PC-9 (cell line): ENCODE data around the gene MXRA7. TPM values are rescaled to one million over a fixed set of nuclear protein-coding genes. Genes with fewer than 3 reads are reported as not detected.

Experiments
- BruUV-seq: library from RNA; stranded (reverse); fragments of 400-500 nt; replicated peaks from 2 replicates; lab custom pipeline; 2021; lab: Mats Ljungman, UMichigan
- CTCF ChIA-PET: fragments of 300-600 bp; sonication (Branson Sonifier 250); formaldehyde crosslinking; loops from one replicate; lab custom pipeline; 2022; ENCODE audit warnings: antibody characterized with exemption; lab: Charles Lee
- POLR2A ChIA-PET: fragments of 300-600 bp; sonication (Branson Sonifier 250); formaldehyde crosslinking; loops from one replicate; lab custom pipeline; 2022; ENCODE audit warnings: antibody characterized with exemption; ENCODE audit not compliant: unreplicated experiment; lab: Charles Lee
- DNase-seq, 2 experiments: peaks; one replicate each; pipeline versions ENCODE4 v3.0.0 to v3.0.0-alpha.2; 2015 to 2022; ENCODE audit warnings: mixed read lengths in 1 of 2
- H2AFZ ChIP-seq: fragments of 200-600 bp; sonication (generic); 2 replicates; pipeline ENCODE4 v1.8.1; 2017; ENCODE audit warnings: antibody characterized with exemption
- H3F3A ChIP-seq: fragments of 200-600 bp; sonication (generic); 2 replicates; pipeline ENCODE4 v1.8.1; 2017; ENCODE audit warnings: antibody characterized with exemption, mild to moderate bottlenecking, low read depth; ENCODE audit not compliant: insufficient read depth
- H3K27ac ChIP-seq: fragments of 200-600 bp; sonication (generic); 2 replicates; pipeline ENCODE4 v1.6.1; 2016; ENCODE audit warnings: mixed run types
- H3K27me3 ChIP-seq: fragments of 200-600 bp; sonication (generic); 2 replicates; pipeline ENCODE4 v1.6.1; 2016; ENCODE audit warnings: low read depth, mixed run types; ENCODE audit not compliant: insufficient read depth
- H3K36me3 ChIP-seq: fragments of 200-600 bp; sonication (generic); 2 replicates; pipeline ENCODE4 v1.6.1; 2016; ENCODE audit warnings: low read depth, mixed run types
- H3K4me1 ChIP-seq: fragments of 200-600 bp; sonication (generic); replicated peaks from 2 replicates; pipeline ENCODE4 v1.6.1; 2016; ENCODE audit warnings: mixed run types; ENCODE audit not compliant: insufficient read depth
- H3K4me2 ChIP-seq: fragments of 200-600 bp; sonication (generic); 2 replicates; pipeline ENCODE4 v1.6.1; 2017; ENCODE audit warnings: mixed run types
- H3K4me3 ChIP-seq: fragments of 200-600 bp; sonication (generic); 2 replicates; pipeline ENCODE4 v1.6.1; 2016; ENCODE audit warnings: mixed run types
- H3K79me2 ChIP-seq: fragments of 200-600 bp; sonication (generic); 2 replicates; pipeline ENCODE4 v1.6.1; 2017; ENCODE audit warnings: low read depth, mixed run types
- H3K9me2 ChIP-seq: fragments of 200-600 bp; sonication (generic); 2 replicates; pipeline ENCODE4 v1.8.1; 2017; ENCODE audit warnings: mild to moderate bottlenecking; ENCODE audit not compliant: insufficient read depth
- H3K9me3 ChIP-seq: fragments of 200-600 bp; sonication (generic); 2 replicates; pipeline ENCODE4 v1.8.1; 2016; ENCODE audit warnings: low read depth; ENCODE audit not compliant: insufficient read depth
- H4K20me1 ChIP-seq: fragments of 200-600 bp; sonication (generic); 2 replicates; pipeline ENCODE4 v1.8.1; 2017; ENCODE audit not compliant: insufficient read depth
- EZH2 ChIP-seq: fragments of 200-600 bp; sonication (generic); IDR thresholded peaks from 2 replicates; pipeline ENCODE4 v1.8.0; 2017; ENCODE audit warnings: antibody characterized with exemption, low read depth
- intact Hi-C: fragments of 100-400 bp; cut with micrococcal nuclease; formaldehyde crosslinking; loops from one replicate; pipeline ENCODE4 v1.10.0; 2022; ENCODE audit not compliant: unreplicated experiment
- total RNA-seq: library from RNA; stranded (reverse); gene quantifications from 2 replicates; pipeline ENCODE4 v1.2.3, GENCODE V29; 2021
- TF ChIP-seq, protein P1 (sequence below): fragments of 200-600 bp; sonication (generic); conservative IDR thresholded peaks from 2 replicates; pipeline ENCODE4 v1.6.1; 2017; ENCODE audit warnings: mixed run types, antibody characterized with exemption, mild to moderate bottlenecking, moderate library complexity

MXRA7 gene
- total RNA-seq, 1 experiment from 2014 or later: 5.5 TPM

- peak overlapping the region; percentile 85 for H3K4me3 ChIP-seq
- ChIA-PET POLR2A (no interaction called here), CTCF (no interaction called here)
- no peak overlapping the region for H3K27ac ChIP-seq
- H3K9me3 ChIP-seq: no peaks in the 10 kb centered on the region
- H4K20me1 ChIP-seq: peaks cover 28% of the 10 kb centered on the region
- H3K27me3 ChIP-seq: no peaks in the 10 kb centered on the region
- H3K4me2 ChIP-seq: peak overlapping the region; percentile 89
- intact Hi-C loops: loop anchor here (5.0 to 10.0 kb wide), 2 partner anchors 134 to 1576 kb away; no protein-coding TSS in a partner anchor
- H3K79me2 ChIP-seq: peaks cover 59% of the 10 kb centered on the region
- peaks cover 31% of the 10 kb centered on the region for H3F3A ChIP-seq
- DNase-seq: no peak
- H3K9me2 ChIP-seq: no peaks in the 10 kb centered on the region
- BruUV-seq: no TSS peak
- peak overlapping the region; percentile 79 for H2AFZ ChIP-seq
- no peak for TF ChIP-seq EZH2
- TF ChIP-seq, protein P1, sequence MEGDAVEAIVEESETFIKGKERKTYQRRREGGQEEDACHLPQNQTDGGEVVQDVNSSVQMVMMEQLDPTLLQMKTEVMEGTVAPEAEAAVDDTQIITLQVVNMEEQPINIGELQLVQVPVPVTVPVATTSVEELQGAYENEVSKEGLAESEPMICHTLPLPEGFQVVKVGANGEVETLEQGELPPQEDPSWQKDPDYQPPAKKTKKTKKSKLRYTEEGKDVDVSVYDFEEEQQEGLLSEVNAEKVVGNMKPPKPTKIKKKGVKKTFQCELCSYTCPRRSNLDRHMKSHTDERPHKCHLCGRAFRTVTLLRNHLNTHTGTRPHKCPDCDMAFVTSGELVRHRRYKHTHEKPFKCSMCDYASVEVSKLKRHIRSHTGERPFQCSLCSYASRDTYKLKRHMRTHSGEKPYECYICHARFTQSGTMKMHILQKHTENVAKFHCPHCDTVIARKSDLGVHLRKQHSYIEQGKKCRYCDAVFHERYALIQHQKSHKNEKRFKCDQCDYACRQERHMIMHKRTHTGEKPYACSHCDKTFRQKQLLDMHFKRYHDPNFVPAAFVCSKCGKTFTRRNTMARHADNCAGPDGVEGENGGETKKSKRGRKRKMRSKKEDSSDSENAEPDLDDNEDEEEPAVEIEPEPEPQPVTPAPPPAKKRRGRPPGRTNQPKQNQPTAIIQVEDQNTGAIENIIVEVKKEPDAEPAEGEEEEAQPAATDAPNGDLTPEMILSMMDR: no peak
- peaks cover 24% of the 10 kb centered on the region for H3K4me1 ChIP-seq
- H3K36me3 ChIP-seq: peaks cover 36% of the 10 kb centered on the region
These were observed 27.7 kb upstream of the MXRA7 start for GRCh38 chr17:76738468-76738850.

GRCh38 chr17:76737676-76738467 is 27.1 kb upstream of the MXRA7 start, which contains the start of gene MFSD11:
Gene MFSD11, plus strand, starts transcription at chr17:76738119. Its CDS starts 234 bp downstream, at chr17:76738353.
- H3K4me1 ChIP-seq: peaks cover 28% of the 10 kb centered on the region
- peak within 1 kb of the TSS; percentile 90 for H3K27ac ChIP-seq
- peak within 1 kb of the TSS; percentile 92 for H3K4me3 ChIP-seq
- intact Hi-C loops: loop anchor here (5.0 to 10.0 kb wide), 2 partner anchors 134 to 1577 kb away; no protein-coding TSS in a partner anchor
- TF ChIP-seq, protein P1: no peak
- no peak for TF ChIP-seq EZH2
- no peaks in the 10 kb centered on the region for H3K27me3 ChIP-seq
- peaks cover 41% of the 10 kb centered on the region for H3K36me3 ChIP-seq
- TSS peak; percentile 52 for BruUV-seq
- peak; percentile 75 to 93 for DNase-seq
- POLR2A ChIA-PET: interaction anchor here (0.5 to 0.6 kb wide), 3 partner anchors 42 to 517 kb away, joined by 3 to 4 read pairs (median 4); no protein-coding TSS in a partner anchor
- peaks cover 32% of the 10 kb centered on the region for H4K20me1 ChIP-seq
- H2AFZ ChIP-seq: peak within 1 kb of the TSS; percentile 79
- peak within 1 kb of the TSS; percentile 95 for H3K4me2 ChIP-seq
- CTCF ChIA-PET: interaction anchor here (0.7 kb wide), 1 partner anchor 67 kb away, joined by 3 read pairs; no protein-coding TSS in a partner anchor
- H3K79me2 ChIP-seq: peaks cover 65% of the 10 kb centered on the region
- no peaks in the 10 kb centered on the region for H3K9me2 ChIP-seq
- H3F3A ChIP-seq: peaks cover 37% of the 10 kb centered on the region
- no peaks in the 10 kb centered on the region for H3K9me3 ChIP-seq

DNA sequence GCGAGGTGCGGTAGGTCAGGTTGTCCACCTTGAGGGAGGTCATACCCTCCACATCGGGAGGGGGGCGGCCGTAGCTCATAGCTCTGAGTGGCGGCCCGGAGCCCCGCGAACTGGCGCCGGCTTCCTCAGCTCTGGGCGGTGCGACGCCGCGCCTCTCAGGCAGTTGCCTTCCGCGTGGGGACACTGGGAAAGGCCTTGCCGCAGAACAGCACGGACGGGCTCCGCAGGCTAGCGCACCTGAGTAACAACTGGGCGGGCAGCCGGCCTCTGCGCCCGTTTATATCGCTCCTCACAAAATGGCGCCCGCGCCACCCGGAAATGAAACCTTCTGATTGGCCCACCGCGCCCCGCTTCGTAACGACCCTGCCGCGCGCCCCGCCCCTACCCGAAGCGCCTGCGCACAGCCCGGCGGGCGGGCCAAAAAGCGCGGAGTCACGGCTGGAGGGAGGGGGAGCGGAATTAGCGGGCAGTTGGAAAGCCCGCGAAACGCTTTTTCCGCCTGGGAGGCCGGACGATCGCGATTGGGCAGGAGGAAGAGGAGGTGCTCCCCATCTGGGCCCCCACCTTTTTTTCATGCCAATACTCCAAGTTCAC is 26.4 kb upstream of the MXRA7 start, which contains the start of gene SRSF2:
SRSF2 (minus strand) TSS at position 250 of the 594 bp plus-strand sequence; CDS start at position 79, 171 bp downstream.
- intact Hi-C loops: loop anchor here (5.0 to 10.0 kb wide), 2 partner anchors 135 to 1578 kb away; no protein-coding TSS in a partner anchor
- CTCF ChIA-PET: interaction anchor here (0.7 kb wide), 1 partner anchor 66 kb away, joined by 3 read pairs; no protein-coding TSS in a partner anchor

More for the DNA sequence above, 26.4 kb upstream of the MXRA7 start, which contains the start of gene SRSF2:
- peaks cover 45% of the 10 kb centered on the region for H3K36me3 ChIP-seq
- BruUV-seq: no TSS peak
- H3K4me1 ChIP-seq: peaks cover 28% of the 10 kb centered on the region
- DNase-seq: peak; percentile 89 to 99
- no peaks in the 10 kb centered on the region for H3K9me3 ChIP-seq
- no peaks in the 10 kb centered on the region for H3K27me3 ChIP-seq
- TF ChIP-seq, protein P1: no peak
- TF ChIP-seq EZH2: no peak
- H4K20me1 ChIP-seq: peaks cover 38% of the 10 kb centered on the region
- H3K27ac ChIP-seq: peak within 1 kb of the TSS; percentile 90
- peak within 1 kb of the TSS; percentile 79 for H2AFZ ChIP-seq
- no peaks in the 10 kb centered on the region for H3K9me2 ChIP-seq
- H3K4me3 ChIP-seq: peak within 1 kb of the TSS; percentile 92
- H3F3A ChIP-seq: peaks cover 44% of the 10 kb centered on the region
- H3K4me2 ChIP-seq: peak within 1 kb of the TSS; percentile 95
- POLR2A ChIA-PET: interaction anchor here (0.5 kb wide), 2 partner anchors 42 to 43 kb away, joined by 3 read pairs; no protein-coding TSS in a partner anchor
- peaks cover 72% of the 10 kb centered on the region for H3K79me2 ChIP-seq
